NK-92 (cell line): ENCODE results near the gene IGSF6.
"Not testable (repeated sequence)": the region's sequence is repeated elsewhere in the genome, so short reads cannot be mapped to it uniquely, and the experiment has no call there.

Source experiments
- DNase-seq: peaks from one replicate; lab custom pipeline; 2025; ENCODE audit not compliant: unreplicated experiment; lab: John Stamatoyannopoulos, UW

The IGSF6 gene, protein sequence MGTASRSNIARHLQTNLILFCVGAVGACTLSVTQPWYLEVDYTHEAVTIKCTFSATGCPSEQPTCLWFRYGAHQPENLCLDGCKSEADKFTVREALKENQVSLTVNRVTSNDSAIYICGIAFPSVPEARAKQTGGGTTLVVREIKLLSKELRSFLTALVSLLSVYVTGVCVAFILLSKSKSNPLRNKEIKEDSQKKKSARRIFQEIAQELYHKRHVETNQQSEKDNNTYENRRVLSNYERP

DNA sequence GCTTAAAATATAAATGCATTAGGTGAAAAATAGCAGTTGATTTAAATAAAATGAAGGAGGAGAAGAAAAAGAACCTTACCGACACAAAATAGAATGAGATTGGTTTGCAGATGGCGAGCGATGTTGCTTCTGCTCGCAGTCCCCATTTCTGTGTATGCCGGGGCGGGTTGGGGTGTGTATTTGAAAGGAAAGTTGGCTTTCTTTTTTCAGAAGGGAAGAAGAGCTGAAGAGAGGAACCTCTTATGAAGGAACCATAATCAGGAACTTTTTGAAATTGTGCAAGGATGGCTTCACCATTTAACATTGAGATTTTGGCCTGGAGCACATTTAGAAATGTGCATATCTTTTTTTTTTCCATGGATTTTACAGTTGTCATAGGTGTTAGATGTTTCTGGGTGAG lies at the start of gene IGSF6:
IGSF6 (minus strand) TSS at position 156 of the 400 bp plus-strand sequence; CDS start at position 146, 10 bp downstream.
- no peak for DNase-seq

DNA sequence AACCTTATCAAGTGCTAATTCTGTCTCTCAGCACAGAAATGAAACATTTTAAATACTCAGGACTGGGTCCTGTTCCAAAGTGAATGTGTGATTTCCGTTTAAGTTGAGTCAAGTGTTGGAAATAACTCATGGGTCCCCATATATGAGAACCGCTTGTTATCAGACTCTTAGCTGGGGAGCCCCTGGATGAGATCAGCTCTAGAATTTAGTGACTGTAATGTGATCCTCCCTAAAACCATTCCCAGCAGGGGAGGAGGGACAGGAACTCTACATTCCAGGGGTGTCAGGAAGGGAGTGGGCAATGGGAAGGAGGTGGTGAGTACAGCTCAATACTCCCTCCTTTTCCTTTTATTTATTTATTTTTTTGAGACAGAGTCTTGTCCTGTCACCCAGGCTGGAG lies 48.9 kb upstream of the IGSF6 start:
- DNase-seq: no peak

- no peak for DNase-seq
Observed at GRCh38 chr16:21698169-21699032, 46.0 kb upstream of the IGSF6 start.

DNA sequence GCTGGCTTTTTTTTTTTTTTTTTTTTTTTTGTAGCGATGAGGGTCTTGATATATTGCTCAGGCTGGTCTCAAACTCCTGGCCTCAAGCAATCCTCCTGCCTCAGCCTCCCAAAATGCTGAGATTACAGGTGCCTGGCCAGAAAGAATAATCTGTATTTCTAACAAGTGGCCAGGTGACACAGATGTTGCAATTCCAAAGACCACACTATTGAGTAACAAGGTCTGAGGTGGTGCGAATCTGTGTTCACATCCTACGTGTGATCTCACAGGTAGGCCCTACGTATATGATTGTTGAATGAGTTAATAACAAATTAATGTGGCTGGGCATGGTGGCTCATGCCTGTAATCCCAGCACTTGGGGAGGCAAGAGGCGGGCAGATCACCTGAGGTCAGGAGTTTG lies 44.6 kb upstream of the IGSF6 start:
- no peak for DNase-seq

DNA sequence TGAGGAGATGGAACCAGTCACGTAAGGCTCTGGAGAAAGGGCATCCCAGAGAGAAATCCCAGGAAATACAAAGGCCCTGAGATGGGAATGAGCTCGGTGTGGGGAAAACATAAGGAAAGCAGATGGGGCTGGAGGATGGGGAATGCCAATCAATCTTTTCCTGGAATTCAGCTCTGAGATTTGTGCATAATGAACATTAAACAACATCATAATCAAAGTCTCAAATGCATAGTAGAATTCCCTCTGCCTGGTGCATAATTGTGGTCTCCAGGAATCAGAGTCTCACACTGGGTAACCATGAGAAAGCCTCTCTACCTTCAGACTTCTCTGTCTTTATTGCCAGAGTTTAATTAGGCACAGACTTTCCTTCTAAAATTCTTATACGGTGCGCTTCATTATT lies 42.2 kb upstream of the IGSF6 start:
- DNase-seq: no peak

DNA sequence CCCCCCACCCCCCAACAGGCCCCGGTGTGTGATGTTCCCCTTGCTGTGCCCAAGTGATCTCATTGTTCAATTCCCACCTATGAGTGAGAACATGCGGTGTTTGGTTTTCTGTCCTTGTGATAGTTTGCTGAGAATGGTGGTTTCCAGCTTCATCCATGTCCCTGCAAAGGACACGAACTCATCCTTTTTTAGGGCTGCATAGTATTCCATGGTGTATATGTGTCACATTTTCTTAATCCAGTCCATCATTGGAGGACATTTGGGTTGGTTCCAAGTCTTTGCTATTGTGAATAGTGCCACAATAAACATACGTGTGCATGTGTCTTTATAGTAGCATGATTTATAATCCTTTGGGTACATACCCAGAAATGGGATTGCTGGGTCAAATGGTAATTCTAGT lies 38.6 kb upstream of the IGSF6 start:
- not testable (repeated sequence) for DNase-seq

DNA sequence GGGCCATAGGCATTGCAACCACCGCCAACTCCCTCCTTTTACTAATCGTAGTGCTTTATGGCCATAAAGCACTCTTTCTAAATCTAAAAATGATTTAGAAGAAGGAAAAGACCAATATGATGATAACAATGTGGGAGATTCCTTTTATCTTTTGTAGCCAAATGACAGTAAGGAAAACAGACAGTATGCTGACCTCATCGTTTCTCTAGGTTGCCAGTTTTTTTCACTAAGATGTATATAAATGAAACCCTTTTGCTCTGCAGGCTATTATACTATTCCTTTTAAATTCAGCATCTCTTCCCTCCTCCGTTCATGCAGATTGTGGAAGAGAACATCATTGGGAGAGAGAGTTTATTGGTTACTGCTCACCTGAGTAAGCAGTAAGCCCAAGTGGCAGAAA lies 36.7 kb upstream of the IGSF6 start:
- no peak for DNase-seq

GRCh38 chr16:21685034-21685455 lies 32.6 kb upstream of the IGSF6 start:
- DNase-seq: no peak

GRCh38 chr16:21684199-21684598 lies 31.8 kb upstream of the IGSF6 start:
- DNase-seq: no peak

GRCh38 chr16:21683184-21683583 lies 30.8 kb upstream of the IGSF6 start:
- DNase-seq: no peak

- DNase-seq: not testable (repeated sequence)
Observed at GRCh38 chr16:21680714-21681113, 28.3 kb upstream of the IGSF6 start.

DNA sequence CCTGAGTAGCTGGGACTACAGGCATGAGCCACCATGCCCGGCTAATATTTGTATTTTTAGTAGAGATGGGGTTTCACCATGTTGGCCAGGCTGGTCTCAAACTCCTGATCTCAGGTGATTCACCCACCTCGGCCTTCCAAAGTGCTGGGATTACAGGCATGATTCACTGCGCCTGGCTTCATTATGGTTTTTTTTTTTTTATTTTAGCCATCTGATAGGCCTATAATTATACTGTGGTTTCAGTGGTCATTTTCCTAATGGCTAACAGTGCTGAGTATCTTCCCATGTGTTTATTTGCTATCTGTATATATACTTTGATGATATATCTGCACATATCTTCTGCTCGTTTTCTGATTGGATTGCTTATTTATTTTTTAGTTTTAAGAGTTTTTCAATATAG lies 22.0 kb upstream of the IGSF6 start:
- not testable (repeated sequence) for DNase-seq

DNA sequence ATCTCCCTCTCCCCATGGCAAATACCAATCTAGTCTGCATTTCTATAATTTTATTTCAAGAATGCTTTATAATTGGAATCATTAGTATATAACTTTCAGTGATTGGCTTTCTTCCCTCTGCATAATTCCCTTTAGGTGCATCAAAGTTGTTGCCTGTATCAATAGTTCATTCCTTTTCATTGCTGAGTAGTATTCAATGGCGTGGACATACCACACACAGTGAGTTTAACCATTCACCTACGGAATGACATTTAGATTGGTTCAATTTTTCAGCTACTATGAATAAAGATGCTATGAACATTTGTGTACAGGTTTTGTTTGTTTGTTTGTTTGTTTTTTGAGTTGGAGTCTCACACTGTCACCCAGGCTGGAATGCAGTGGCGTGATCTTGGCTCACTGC lies 21.1 kb upstream of the IGSF6 start:
- DNase-seq: no peak

GRCh38 chr16:21667575-21667974 lies 15.2 kb upstream of the IGSF6 start:
- DNase-seq: no peak

- DNase-seq: no peak
Observed at GRCh38 chr16:21666772-21667171, 14.4 kb upstream of the IGSF6 start.

DNA sequence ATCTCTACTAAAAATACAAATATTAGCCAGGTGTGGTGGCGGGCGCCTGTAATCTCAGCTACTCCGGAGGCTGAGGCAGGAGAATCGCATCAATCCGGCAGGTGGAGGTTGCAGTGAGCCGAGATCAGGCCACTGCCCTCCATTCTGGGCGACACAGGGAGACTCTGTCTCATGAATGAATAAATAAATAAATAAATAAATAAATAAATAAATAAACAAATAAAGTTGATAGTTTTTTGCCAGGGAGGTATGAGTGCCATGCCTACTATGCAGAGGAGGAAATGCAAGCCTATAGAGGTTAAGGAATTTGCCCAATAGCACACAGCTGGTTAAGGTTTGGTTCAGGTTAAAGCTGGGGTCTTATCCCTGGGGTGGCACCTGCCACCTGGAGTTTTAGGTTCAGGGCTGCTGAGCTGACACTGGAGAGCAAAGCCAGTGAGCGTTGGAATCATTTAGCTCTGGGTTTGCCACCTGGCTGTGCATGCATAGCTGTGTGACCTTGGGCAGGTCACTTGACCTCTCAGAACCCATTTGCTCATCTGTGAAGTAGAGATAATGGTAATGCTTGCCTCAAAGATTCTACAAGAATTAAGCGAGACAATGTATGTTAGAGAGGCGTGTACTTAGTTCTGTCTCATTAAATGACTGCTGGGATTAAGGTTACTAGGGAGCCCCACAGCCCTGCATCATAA lies 12.5 kb upstream of the IGSF6 start:
- no peak for DNase-seq

GRCh38 chr16:21663889-21664647 lies 11.7 kb upstream of the IGSF6 start, which contains the start of gene OTOA:
Gene OTOA, plus strand, starts transcription at chr16:21663968. Its CDS starts 14,547 bp downstream, at chr16:21678515.
- no peak for DNase-seq

DNA sequence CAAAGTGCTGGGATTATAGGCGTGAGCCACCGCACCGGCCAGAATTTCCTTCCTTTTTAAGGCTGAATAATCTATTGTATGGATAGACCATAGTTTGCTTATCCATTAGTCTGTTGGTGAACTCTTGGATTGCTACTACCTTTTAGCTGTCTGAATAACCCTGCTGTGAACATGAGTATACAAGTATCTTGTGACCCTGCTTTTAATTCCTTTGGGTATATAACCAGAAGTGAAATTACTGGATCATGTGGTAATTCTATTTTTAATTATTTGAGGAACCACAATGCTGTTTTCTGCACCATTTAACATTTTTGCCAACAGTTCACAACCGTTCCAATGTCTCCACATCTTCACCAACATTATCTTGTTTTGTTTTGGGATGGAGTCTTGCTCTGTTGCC lies 6.7 kb upstream of the IGSF6 start:
- no peak for DNase-seq

- DNase-seq: no peak
Observed at GRCh38 chr16:21656795-21657768, 4.7 kb upstream of the IGSF6 start.

GRCh38 chr16:21654881-21655280 lies 2.5 kb upstream of the IGSF6 start:
- DNase-seq: no peak
